K562 (cell line): ENCODE data around the gene CDAN1. TPM values are rescaled to one million over a fixed set of nuclear protein-coding genes. Genes with fewer than 3 reads are reported as not detected.
A peak's percentile ranks its signal among the peaks of the same experiment; 100 is the strongest.

Experiments
- ATAC-seq: fragments of 200-7000 bp; cut with Tn5 transposase; 3 replicates; pipeline ENCODE4 v1.9.1; 2020; ENCODE audit warnings: moderate library complexity
- BruUV-seq: library from RNA; stranded (reverse); fragments of 400-500 nt; replicated peaks from 2 replicates; lab custom pipeline; 2021; lab: Mats Ljungman, UMichigan
- CTCF ChIA-PET: fragments of 300-600 bp; formaldehyde crosslinking; extraction: SDS; loops from one replicate; lab custom pipeline; 2021; ENCODE audit warnings: low intra/inter-chr PET ratio; lab: Yijun Ruan, JAX
- POLR2A ChIA-PET: fragments of 300-600, 350-650 bp; sonication (Branson Sonifier 250); formaldehyde crosslinking; extraction: SDS; loops from one replicate; lab custom pipeline; 2021; ENCODE audit warnings: antibody characterized with exemption, inconsistent platforms; lab: Yijun Ruan, JAX
- DNase-seq, 4 experiments: peaks; one replicate each; pipeline versions ENCODE4 v3.0.0 to v3.0.0-alpha.2; 2011 to 2018; ENCODE audit warnings: low spot score in 3 of 4, mixed read lengths in 3 of 4; ENCODE audit errors: extremely low read depth in 1 of 4
- FAIRE-seq: peaks from 2 replicates; lab custom pipeline; 2011; peaks lifted over from hg19 to GRCh38; lab: Jason Lieb, UNC
- H2AFZ ChIP-seq: 2 replicates; pipeline ENCODE4 v1.6.0; 2011; ENCODE audit warnings: low read depth, low read length, control low read depth, inconsistent platforms
- H3K27ac ChIP-seq: fragments of 200-600 bp; 3 replicates; pipeline ENCODE4 v1.8.0; 2011; ENCODE audit warnings: low read depth, mild to moderate bottlenecking, control low read depth, inconsistent platforms, low read length, moderate library complexity, mixed read lengths; ENCODE audit errors: extremely low read depth
- H3K27me3 ChIP-seq, 2 experiments: fragments of 300-600 bp in 1 of 2; 2 replicates in 1 of 2; 3 replicates in 1 of 2; pipeline versions ENCODE4 v1.6.0 to v1.8.0; 2011; ENCODE audit warnings: inconsistent platforms in 2 of 2, low read length in 2 of 2, mild to moderate bottlenecking in 1 of 2, mixed read lengths in 1 of 2, moderate library complexity in 1 of 2; ENCODE audit not compliant: control insufficient read depth in 2 of 2, insufficient read depth in 2 of 2
- H3K36me3 ChIP-seq: fragments of 300-600 bp; 3 replicates; pipeline ENCODE4 v1.8.0; 2011; ENCODE audit warnings: mild to moderate bottlenecking, low read length, inconsistent platforms; ENCODE audit not compliant: control insufficient read depth, insufficient read depth
- H3K4me1 ChIP-seq, 2 experiments: fragments of 200-600 bp in 1 of 2; replicated peaks in 1 of 2; 2 replicates in 1 of 2; 3 replicates in 1 of 2; pipeline versions ENCODE4 v1.5.1 to v1.8.0; 2011; ENCODE audit warnings: inconsistent platforms in 2 of 2, low read length in 2 of 2, mild to moderate bottlenecking in 1 of 2, mixed read lengths in 1 of 2, moderate library complexity in 1 of 2; ENCODE audit not compliant: control insufficient read depth in 2 of 2, insufficient read depth in 2 of 2
- H3K4me2 ChIP-seq: 2 replicates; pipeline ENCODE4 v1.6.1; 2011; ENCODE audit warnings: low read length, control low read depth, inconsistent platforms, mixed read lengths; ENCODE audit not compliant: insufficient read depth
- H3K4me3 ChIP-seq: fragments of 200-600 bp; sonication (generic), shearing (Covaris generic); 2 replicates; pipeline ENCODE4 v1.5.1; 2016; ENCODE audit warnings: control low read depth, inconsistent platforms
- H3K79me2 ChIP-seq: fragments of 200-600 bp; 3 replicates; pipeline ENCODE4 v1.8.0; 2011; ENCODE audit warnings: low read length, inconsistent platforms; ENCODE audit not compliant: control insufficient read depth, insufficient read depth
- H3K9ac ChIP-seq, 2 experiments: 2 replicates each; pipeline versions ENCODE4 v1.6.0 to v1.6.1; 2011; ENCODE audit warnings: low read depth in 2 of 2, low read length in 2 of 2, control low read depth in 1 of 2, inconsistent platforms in 1 of 2, mild to moderate bottlenecking in 1 of 2, mixed read lengths in 1 of 2; ENCODE audit not compliant: insufficient read depth in 1 of 2
- H3K9me1 ChIP-seq: one replicate; pipeline ENCODE4 v1.6.0; 2011; ENCODE audit warnings: inconsistent platforms, mild to moderate bottlenecking, low read length, moderate library complexity; ENCODE audit not compliant: control insufficient read depth, insufficient read depth
- H3K9me3 ChIP-seq: replicated peaks from 2 replicates; pipeline ENCODE4 v1.5.1; 2011; ENCODE audit warnings: low read depth, low read length, inconsistent platforms; ENCODE audit not compliant: control insufficient read depth, insufficient read depth
- H4K20me1 ChIP-seq: replicated peaks from 2 replicates; pipeline ENCODE4 v1.6.1; 2011; ENCODE audit warnings: low read length, inconsistent platforms, mixed read lengths; ENCODE audit not compliant: control insufficient read depth, insufficient read depth
- CBFB ChIP-seq: sonication (generic); formaldehyde crosslinking; IDR thresholded peaks from 2 replicates; pipeline ENCODE4 v1.4.0; 2020; ENCODE audit warnings: mild to moderate bottlenecking, missing genetic modification reagents
- POLR2G ChIP-seq: fragments of 200-400 bp; formaldehyde crosslinking; IDR thresholded peaks from 2 replicates; pipeline ENCODE4 v1.6.1; 2017; ENCODE audit warnings: low read depth, mild to moderate bottlenecking, antibody characterized with exemption, low read length, moderate library complexity
- WGBS: fragments of 100-300 bp; shearing (Covaris generic); methylation state at CpG from one replicate; pipeline ENCODE4 v1.1.6; 2016; ENCODE audit warnings: low coverage, mixed read lengths; ENCODE audit not compliant: insufficient coverage; ENCODE audit errors: missing lambda C conversion rate; 5-methylcytosine and 5-hydroxymethylcytosine counted together
- in situ Hi-C: fragments of 300-500 bp; cut with MboI; formaldehyde crosslinking; loops from 4 replicates; pipeline ENCODE4 v1.15.0; 2018; ENCODE audit warnings: inconsistent platforms, mixed read lengths
- intact Hi-C: fragments of 100-400 bp; cut with micrococcal nuclease; formaldehyde crosslinking; loops from 2 replicates; pipeline ENCODE4 v1.14.2; 2022
- polyA plus RNA-seq, 8 experiments: library from polyadenylated mRNA; depleted of rRNA in 4 of 8; stranded (reverse) in 5 of 8; unstranded in 3 of 8; fragments of >200 nt; fragmentation: Nextera tagmentation in 2 of 8; fragmentation: Illumina TruSeq in 1 of 8; extraction: Ambion mirVana in 2 of 8; extraction: Trizol in 1 of 8; gene quantifications; 2 replicates each; pipeline versions ENCODE4 v1.2.1 to v1.2.3, GENCODE V29; 2011 to 2014; ENCODE audit warnings: inconsistent platforms in 1 of 8, missing spikeins in 1 of 8
- total RNA-seq, 7 experiments: library from RNA; depleted of rRNA in 6 of 7; stranded (reverse); fragments of >200 nt in 6 of 7; fragmentation: Illumina TruSeq in 2 of 7; extraction: Trizol in 2 of 7; gene quantifications; 2 replicates each; pipeline versions ENCODE4 v1.2.1 to v1.2.3, GENCODE V29; 2011 to 2021; ENCODE audit warnings: low replicate concordance in 1 of 7
- TF ChIP-seq, protein P1 (sequence below): fragments of 250-450 bp; sonication (Bioruptor Pico); IDR thresholded peaks from 2 replicates; pipeline ENCODE4 v1.8.0; 2021; ENCODE audit warnings: borderline replicate concordance, mild to moderate bottlenecking, moderate library complexity; ENCODE audit not compliant: poor library complexity, severe bottlenecking

Gene CDAN1
- total and polyA plus RNA-seq, 9 of the 15 experiments (the other 6 are each of a cell fraction or from before 2014, with no cell fraction given): 1.6 to 34.4 (median 13.8) TPM

GRCh38 chr15:42724276-42724675, 12.7 kb downstream of the CDAN1 start:
- Histone ChIP-seq H2AFZ (no peak overlapping the region), H3K79me2 (no peaks in the 10 kb centered on the region), H3K9me3 (no peaks in the 10 kb centered on the region), H3K9ac (no peak overlapping the region; a peak in 1 of 4 replicates), H3K4me3 (no peak overlapping the region), H3K9me1 (peaks cover 5% of the 10 kb centered on the region), H3K4me1 (0 out of 5 replicates have a peak, but pooled peaks cover 0 to 3% of the 10 kb centered on the region in 2 experiments), H3K36me3 (peaks cover 81% of the 10 kb centered on the region), H3K27ac (no peak overlapping the region), H3K27me3 (no peaks in the 10 kb centered on the region), H3K4me2 (no peak overlapping the region), H4K20me1 (no peaks in the 10 kb centered on the region; the same call in 1 of the 2 replicates)
- DNase-seq (no peak), ATAC-seq (no peak), FAIRE-seq (no peak)
- WGBS: 90% methylated on average over 6 of the region's 6 CpGs
- in situ Hi-C loops: no loop called here
- intact Hi-C loops: no loop called here
- TF ChIP-seq CBFB (CRISPR knock-in tag) (no peak), POLR2G (peak; percentile 35; the same call in 1 of the 2 replicates)
- POLR2A ChIA-PET: interaction anchor here (1.4 to 1.7 kb wide), 2 partner anchors 12 to 13 kb away, joined by 4 read pairs; partner anchors contain the start of gene CDAN1
- CTCF ChIA-PET: no interaction called here
- TSS peak; percentile 31 for BruUV-seq

- H2AFZ ChIP-seq: no peak overlapping the region
- H3K27me3 ChIP-seq: no peaks in the 10 kb centered on the region
- 86% methylated on average over 4 of the region's 4 CpGs for WGBS
- H3K9me3 ChIP-seq: no peaks in the 10 kb centered on the region
- ATAC-seq (peak; percentile 62), FAIRE-seq (peak; percentile 26), DNase-seq (no peak)
- H4K20me1 ChIP-seq: no peaks in the 10 kb centered on the region
- 0 out of 5 replicates have a peak, but pooled peaks cover 0 to 3% of the 10 kb centered on the region in 2 experiments for H3K4me1 ChIP-seq
- no peaks in the 10 kb centered on the region for H3K79me2 ChIP-seq
- CTCF ChIA-PET: no interaction called here
- BruUV-seq: no TSS peak
- H3K4me2 ChIP-seq: no peak overlapping the region
- no peak overlapping the region for H3K4me3 ChIP-seq
- H3K36me3 ChIP-seq: peaks cover 70% of the 10 kb centered on the region
- intact Hi-C loops: no loop called here
- no peak overlapping the region for H3K27ac ChIP-seq
- in situ Hi-C loops: no loop called here
- POLR2A ChIA-PET: interaction anchor here (0.8 to 1.5 kb wide), 6 partner anchors 9 to 213 kb away, joined by 3 to 5 read pairs (median 3); no protein-coding TSS in a partner anchor
- peaks cover 5% of the 10 kb centered on the region for H3K9me1 ChIP-seq
- H3K9ac ChIP-seq: no peak overlapping the region
- TF ChIP-seq, protein P1, sequence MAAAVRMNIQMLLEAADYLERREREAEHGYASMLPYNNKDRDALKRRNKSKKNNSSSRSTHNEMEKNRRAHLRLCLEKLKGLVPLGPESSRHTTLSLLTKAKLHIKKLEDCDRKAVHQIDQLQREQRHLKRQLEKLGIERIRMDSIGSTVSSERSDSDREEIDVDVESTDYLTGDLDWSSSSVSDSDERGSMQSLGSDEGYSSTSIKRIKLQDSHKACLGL (CRISPR knock-in tag): no peak
Observed at GRCh38 chr15:42723068-42723467, 13.9 kb downstream of the CDAN1 start.
